ENCODE measurements around the gene DPP6. TPM values are rescaled to one million over a fixed set of nuclear protein-coding genes. Genes with fewer than 3 reads are reported as not detected.

DPP6 gene
- total and polyA plus RNA-seq, 12 donors = 0.07 to 2.1 (median 0.16) TPM; not detected in 4

- H3K4me1 ChIP-seq = no peaks in the 10 kb centered on the region
- no peaks in the 10 kb centered on the region for H3K36me3 ChIP-seq
- DNase-seq (no peak), ATAC-seq (no peak)
- TF ChIP-seq CTCF (IDR thresholded peaks at IDR 0.05) = no peak
- intact Hi-C loops (cut with DNase I) = loop anchor here in 1 of 10 donors (5.0 kb wide), 1 partner anchor 1224 kb away; no protein-coding TSS in a partner anchor
- no peak overlapping the region for H3K4me3 ChIP-seq
- H3K27me3 ChIP-seq = no peaks in the 10 kb centered on the region
- no peaks in the 10 kb centered on the region for H3K9me3 ChIP-seq
- H3K27ac ChIP-seq = no peak overlapping the region
- 36 to 53% methylated on average over 5 of the region's 5 CpGs for WGBS, 2 donors
These were observed 423.7 kb downstream of the DPP6 start for GRCh38 chr7:154475864-154476263.

GRCh38 chr7:154480817-154481216, 428.6 kb downstream of the DPP6 start:
- H3K27ac ChIP-seq = no peak overlapping the region
- intact Hi-C loops (cut with DNase I) = no loop called here
- DNase-seq (no peak), ATAC-seq (no peak)
- no peaks in the 10 kb centered on the region for H3K4me1 ChIP-seq
- H3K27me3 ChIP-seq = no peaks in the 10 kb centered on the region
- no peak overlapping the region for H3K4me3 ChIP-seq
- no peaks in the 10 kb centered on the region for H3K36me3 ChIP-seq
- H3K9me3 ChIP-seq = peaks cover 0 to 7% (median 0%) of the 10 kb centered on the region in 11 donors
- 60% methylated on average over 6 of the region's 6 CpGs for WGBS, 2 donors
- no peak for TF ChIP-seq CTCF (IDR thresholded peaks at IDR 0.05)

GRCh38 chr7:154482863-154483262, 430.7 kb downstream of the DPP6 start:
- H3K27me3 ChIP-seq = no peaks in the 10 kb centered on the region
- no peak for TF ChIP-seq CTCF (IDR thresholded peaks at IDR 0.05)
- no peaks in the 10 kb centered on the region for H3K36me3 ChIP-seq
- intact Hi-C loops (cut with DNase I) = no loop called here
- 87 to 89% methylated on average over 11 of the region's 11 CpGs for WGBS, 2 donors
- no peak overlapping the region for H3K4me3 ChIP-seq
- H3K4me1 ChIP-seq = no peaks in the 10 kb centered on the region
- DNase-seq (no peak), ATAC-seq (no peak)
- H3K27ac ChIP-seq = no peak overlapping the region
- peaks cover 0 to 7% (median 0%) of the 10 kb centered on the region in 11 donors for H3K9me3 ChIP-seq

- no peak for TF ChIP-seq CTCF (IDR thresholded peaks at IDR 0.05)
- no peak for DNase-seq
- H3K27ac ChIP-seq = no peak overlapping the region
- H3K9me3 ChIP-seq = peaks cover 0 to 10% (median 0%) of the 10 kb centered on the region in 11 donors
- H3K4me1 ChIP-seq = no peaks in the 10 kb centered on the region
- no peak for ATAC-seq
- H3K36me3 ChIP-seq = no peaks in the 10 kb centered on the region
- WGBS, 2 donors = 37 to 42% methylated on average over 7 of the region's 7 CpGs
- intact Hi-C loops (cut with DNase I) = no loop called here
- H3K4me3 ChIP-seq = no peak overlapping the region
- peaks cover 0 to 5% (median 0%) of the 10 kb centered on the region in 7 donors for H3K27me3 ChIP-seq
These were observed 432.2 kb downstream of the DPP6 start for GRCh38 chr7:154484406-154484805.
